ENCODE data around the gene INHBA. TPM values are rescaled to one million over a fixed set of nuclear protein-coding genes. Genes with fewer than 3 reads are reported as not detected.

Gene INHBA
- 1 to 10 TPM; 4.8 to 7.6 (median 5.9) TPM for polyA plus RNA-seq (ENCODE audit: insufficient read length in 4 of 4)

GRCh38 chr7:41702635-41703371 is at the start of gene INHBA:
TSS of gene INHBA (minus strand) at chr7:41703090. CDS start at chr7:41700374, 2,716 bp downstream.
- DNase-seq (ENCODE audit: low read depth in 4 of 4, low spot score in 3 of 4), result no peak

GRCh38 chr7:41752615-41753014 is 49.7 kb upstream of the INHBA start:
- DNase-seq (ENCODE audit: low read depth in 4 of 4, low spot score in 3 of 4), result no peak

DNA sequence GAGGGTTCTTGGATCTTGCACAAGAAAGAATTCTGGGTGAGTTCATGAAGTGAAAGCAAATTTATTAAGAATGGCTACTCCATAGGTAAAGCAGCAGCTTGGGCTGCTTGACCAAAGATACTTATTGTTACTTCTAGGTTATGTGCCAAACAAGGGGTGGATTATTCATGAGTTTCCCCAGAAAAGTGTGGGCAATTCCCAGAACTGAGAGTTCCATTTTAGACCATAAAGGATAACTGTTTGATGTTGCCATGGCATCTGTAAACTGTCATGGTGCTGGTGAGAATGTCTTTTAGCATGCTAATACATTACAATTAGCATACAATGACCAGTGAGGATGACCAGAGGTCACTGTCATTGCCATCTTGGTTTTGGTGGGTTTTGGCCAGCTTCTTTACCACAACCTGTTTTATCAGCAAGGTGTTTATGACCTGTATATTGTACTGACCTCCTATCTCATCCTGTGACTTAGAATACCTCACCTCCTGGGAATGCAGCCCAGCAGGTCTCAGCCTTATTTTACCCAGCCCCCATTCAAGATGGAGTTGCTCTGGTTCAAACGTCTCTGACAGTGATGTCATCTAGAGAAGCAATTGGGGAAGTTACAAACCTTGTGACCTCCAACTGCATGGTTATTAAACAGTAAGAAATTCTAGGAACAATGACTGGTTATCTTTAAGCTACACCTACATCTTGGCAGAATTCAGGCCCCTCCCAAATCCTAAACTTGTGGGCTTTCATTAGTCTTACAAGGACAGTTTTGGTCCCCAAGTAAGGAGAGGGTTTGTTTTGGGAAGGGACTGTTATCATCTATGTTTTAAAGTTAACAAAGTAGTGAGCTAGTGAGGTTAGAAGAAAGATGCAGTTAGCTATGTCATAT is 48.0 kb upstream of the INHBA start:
- no peak for DNase-seq (ENCODE audit: low read depth in 4 of 4, low spot score in 3 of 4)

GRCh38 chr7:41747961-41748360 is 45.1 kb upstream of the INHBA start:
- no peak for DNase-seq (ENCODE audit: low read depth in 4 of 4, low spot score in 3 of 4)

- DNase-seq (ENCODE audit: low read depth in 4 of 4, low spot score in 3 of 4), result no peak
These were observed 42.6 kb upstream of the INHBA start for GRCh38 chr7:41745451-41745850.

GRCh38 chr7:41744161-41744560 is 41.3 kb upstream of the INHBA start:
- no peak for DNase-seq (ENCODE audit: low read depth in 4 of 4, low spot score in 3 of 4)

DNA sequence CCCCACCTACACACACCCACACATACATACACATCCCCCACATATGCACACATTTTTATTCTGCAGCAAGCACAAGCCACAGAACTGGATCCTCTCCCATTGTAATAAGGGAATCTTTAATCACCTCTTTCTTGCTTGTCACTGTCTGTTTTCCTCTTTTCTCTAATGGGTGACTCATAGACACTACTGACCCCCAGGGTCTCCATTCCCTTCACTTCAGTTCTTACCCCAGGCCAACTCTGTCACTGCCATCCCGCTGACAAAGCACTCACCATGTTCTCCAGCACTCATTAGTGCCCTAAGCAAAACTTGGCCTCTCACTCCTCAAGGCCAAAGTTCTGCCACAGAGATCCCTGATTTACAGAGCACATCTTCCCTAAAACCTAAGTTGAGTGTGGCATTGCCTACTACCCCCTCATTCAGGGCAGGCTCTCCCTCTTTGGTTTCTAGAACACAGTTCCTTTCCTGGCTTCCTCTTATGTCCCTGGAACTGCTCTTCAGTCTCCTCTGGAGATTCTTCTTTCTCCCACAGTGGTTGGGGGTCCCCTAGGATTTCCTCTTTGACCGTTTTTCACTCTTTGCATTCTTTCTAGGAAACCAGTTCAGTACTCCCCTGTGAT is 39.6 kb upstream of the INHBA start:
- no peak for DNase-seq (ENCODE audit: low read depth in 4 of 4, low spot score in 3 of 4)

DNA sequence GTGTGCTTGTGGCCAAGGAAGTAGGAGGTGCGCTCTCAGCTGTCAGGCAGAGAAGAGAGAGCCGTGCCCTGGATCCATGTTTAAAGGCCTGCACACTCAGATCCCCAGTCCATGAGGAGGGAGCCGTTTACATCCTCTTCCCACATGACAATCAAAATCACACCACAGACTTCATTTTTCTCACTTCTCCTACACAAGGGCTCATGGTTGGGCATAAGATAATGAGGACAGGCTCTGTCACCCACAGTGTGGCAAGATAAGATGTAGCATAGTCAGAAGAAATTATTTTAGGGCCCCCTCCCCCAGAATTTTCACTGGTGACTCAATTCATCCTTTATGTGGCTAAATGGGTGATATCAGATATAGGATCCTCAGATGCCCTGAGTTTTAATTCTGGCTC is 35.9 kb upstream of the INHBA start:
- DNase-seq (ENCODE audit: low read depth in 4 of 4, low spot score in 3 of 4), result no peak

GRCh38 chr7:41738336-41738735 is 35.4 kb upstream of the INHBA start:
- DNase-seq (ENCODE audit: low read depth in 4 of 4, low spot score in 3 of 4), result no peak

GRCh38 chr7:41735206-41735605 is 32.3 kb upstream of the INHBA start:
- no peak for DNase-seq (ENCODE audit: low read depth in 4 of 4, low spot score in 3 of 4)

DNA sequence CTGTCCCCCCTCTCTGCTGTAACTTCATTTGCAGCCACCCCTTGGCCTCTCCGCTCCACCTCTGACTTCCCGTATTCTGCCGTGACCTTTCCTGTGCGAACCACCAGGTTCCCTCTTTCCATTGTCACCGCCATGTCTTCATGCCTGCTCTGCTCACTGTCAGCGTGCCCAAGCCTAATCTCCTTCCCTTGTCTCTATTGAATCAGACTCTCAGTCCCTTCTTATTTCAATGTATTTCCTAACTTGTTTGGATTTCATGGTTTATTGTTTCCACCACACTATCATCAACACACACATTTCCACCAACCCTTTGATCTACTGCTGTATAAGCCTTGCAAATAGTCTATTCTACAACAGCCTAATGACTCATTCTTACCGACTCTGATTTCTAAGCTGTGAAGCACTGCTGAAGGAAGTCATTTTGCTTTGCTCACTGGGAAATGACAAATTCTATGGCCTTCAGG is 30.0 kb upstream of the INHBA start:
- no peak for DNase-seq (ENCODE audit: low read depth in 4 of 4, low spot score in 3 of 4)

- DNase-seq (ENCODE audit: low read depth in 4 of 4, low spot score in 3 of 4), result no peak
These were observed 29.5 kb upstream of the INHBA start for GRCh38 chr7:41732436-41732785.

DNA sequence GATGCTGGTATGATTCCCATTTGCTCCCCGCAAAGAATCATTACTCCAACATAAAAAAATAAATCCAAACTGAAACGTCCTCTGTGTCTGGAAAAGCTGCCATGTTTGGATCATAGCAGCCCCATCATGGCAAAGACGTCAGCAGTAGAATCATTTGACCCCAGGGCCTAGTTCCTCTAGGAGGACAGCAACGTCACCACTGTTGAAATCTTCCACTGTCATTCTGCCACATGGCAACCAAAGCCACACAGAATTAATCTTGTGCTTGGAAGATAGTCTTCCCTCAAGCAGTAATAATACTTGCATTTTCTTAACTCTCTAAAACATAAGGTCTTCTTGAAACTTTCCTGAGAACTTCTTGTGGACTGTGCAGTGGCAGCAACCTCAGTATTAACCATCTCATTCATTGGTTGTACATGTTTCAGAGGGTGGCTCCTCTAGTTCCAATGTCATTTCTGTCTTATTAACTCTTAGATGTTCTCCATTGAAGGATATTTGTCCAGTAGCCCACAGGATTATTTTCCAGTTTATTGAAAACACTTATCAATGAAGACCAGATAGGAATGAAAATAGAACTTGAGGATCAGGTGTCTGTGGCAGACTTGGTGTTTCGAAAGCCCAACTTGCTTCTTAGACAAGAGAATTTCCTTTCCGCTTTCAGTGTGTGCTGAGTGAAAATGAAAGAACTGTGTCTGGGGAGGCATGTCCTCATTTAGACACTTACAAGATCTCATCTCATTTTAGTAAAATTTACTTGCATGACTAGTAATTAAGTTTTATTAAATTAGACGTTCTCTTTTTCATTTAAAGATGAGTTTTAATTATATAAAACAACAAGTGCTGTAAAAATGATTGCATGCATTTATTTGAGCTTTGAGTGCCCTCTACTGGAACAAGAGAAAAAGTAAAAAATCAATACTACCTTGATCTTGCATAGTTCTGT is 28.9 kb upstream of the INHBA start:
- DNase-seq (ENCODE audit: low read depth in 4 of 4, low spot score in 3 of 4), result no peak

- DNase-seq (ENCODE audit: low read depth in 4 of 4, low spot score in 3 of 4), result no peak
These were observed 27.8 kb upstream of the INHBA start for GRCh38 chr7:41730668-41731067.

- DNase-seq (ENCODE audit: low read depth in 4 of 4, low spot score in 3 of 4), result no peak
These were observed 27.3 kb upstream of the INHBA start for GRCh38 chr7:41730161-41730560.

- no peak for DNase-seq (ENCODE audit: low read depth in 4 of 4, low spot score in 3 of 4)
These were observed 26.2 kb upstream of the INHBA start for GRCh38 chr7:41729059-41729458.

DNA sequence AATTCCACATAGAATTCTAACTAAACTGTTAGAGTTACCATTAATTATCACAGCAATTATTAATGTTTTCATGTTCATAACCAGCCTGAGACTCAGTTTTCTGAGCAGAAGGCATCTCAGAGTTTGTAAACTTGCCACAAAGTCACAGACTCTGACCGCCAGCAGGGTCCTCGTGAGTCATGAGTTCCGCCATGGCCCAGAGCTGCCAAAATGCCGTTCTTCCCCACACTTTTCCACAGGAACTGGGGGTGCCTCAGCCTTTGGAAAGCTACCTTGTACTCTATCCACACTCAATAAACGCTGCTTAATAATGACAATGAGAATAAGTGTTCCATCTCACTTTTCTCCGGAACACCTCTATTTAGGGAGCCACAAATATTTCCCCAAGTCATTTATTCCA is 22.1 kb upstream of the INHBA start:
- no peak for DNase-seq (ENCODE audit: low read depth in 4 of 4, low spot score in 3 of 4)

- DNase-seq (ENCODE audit: low read depth in 4 of 4, low spot score in 3 of 4), result no peak
These were observed 18.0 kb upstream of the INHBA start for GRCh38 chr7:41720886-41721285.

DNA sequence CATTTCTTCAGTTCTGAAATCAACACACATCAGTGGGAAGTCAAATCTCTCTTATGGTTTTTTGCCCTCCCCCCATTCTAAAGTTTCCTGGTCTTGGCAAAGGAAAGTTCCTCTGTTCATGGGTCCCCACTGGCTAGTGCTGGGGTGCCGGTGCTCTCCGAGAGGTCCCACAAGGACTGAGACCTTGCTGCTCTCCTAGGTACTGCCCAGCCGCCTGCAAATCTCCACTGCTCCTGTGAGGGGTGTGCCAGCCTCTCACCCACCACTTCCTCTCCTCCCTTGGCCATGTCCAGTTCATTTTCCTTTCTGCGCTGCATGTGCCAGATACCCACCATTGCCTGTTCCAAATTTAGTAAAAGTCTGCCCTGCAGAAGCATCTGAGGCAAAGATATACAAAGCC is 17.2 kb upstream of the INHBA start:
- no peak for DNase-seq (ENCODE audit: low read depth in 4 of 4, low spot score in 3 of 4)

- DNase-seq (ENCODE audit: low read depth in 4 of 4, low spot score in 3 of 4), result no peak
These were observed 13.8 kb upstream of the INHBA start for GRCh38 chr7:41716691-41717090.
